ENCODE results near the gene HOXC5. TPM values are rescaled to one million over a fixed set of nuclear protein-coding genes. Genes with fewer than 3 reads are reported as not detected.

Gene HOXC5
- total and polyA plus RNA-seq, 9 donors: 1.8 to 11.0 (median 2.9) TPM

DNA sequence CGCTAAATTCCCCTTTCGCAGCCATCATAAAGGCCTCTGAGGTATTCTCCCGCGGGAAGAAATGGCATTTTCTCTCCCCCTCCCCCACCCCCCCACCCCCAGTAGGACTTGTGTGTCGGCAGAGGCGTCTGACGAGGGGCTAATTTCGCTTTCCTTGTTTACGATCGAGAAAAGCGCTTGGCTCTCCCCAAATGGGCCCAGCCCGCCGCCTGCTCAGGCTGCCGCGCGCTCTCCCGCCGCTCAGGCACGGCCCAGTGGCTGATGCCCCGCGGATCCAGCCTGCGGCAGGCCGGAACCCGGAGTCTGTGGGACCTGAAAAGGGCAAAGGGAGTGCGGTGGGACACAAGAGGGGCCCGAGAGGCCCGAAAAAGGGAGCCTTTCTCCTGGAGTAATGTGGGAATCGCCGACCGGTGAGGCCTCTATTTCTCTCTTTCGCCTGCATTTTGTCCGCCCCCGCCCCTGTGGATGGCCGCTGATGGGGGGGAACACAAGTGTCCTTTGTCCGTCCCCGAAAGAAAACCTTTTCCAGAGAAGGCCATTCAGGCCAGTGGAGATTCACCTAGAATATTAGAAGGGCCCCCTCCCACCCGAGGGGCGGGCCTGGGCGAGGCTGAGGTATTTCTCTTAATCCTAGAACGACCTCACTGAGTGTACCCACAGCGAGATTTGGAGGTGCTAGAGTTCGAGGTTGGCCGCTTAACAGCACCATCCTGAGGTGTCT lies 13.6 kb upstream of the HOXC5 start:
- H3K36me3 ChIP-seq: no peaks in the 10 kb centered on the region
- peak overlapping the region; percentile 95 to 100 for H3K27ac ChIP-seq
- DNase-seq: peak in 4 of 5 donors; percentile 59 to 71 (median 68)
- no peaks in the 10 kb centered on the region for H3K9me3 ChIP-seq
- intact Hi-C loops (cut with DNase I): no loop called here
- peaks cover 5% of the 10 kb centered on the region for H3K4me1 ChIP-seq (ENCODE audit: insufficient read depth)
- H3K4me3 ChIP-seq: peak overlapping the region; percentile 56
- no peak for TF ChIP-seq POLR2A (IDR thresholded peaks at IDR 0.05)
- TF ChIP-seq, protein P1, sequence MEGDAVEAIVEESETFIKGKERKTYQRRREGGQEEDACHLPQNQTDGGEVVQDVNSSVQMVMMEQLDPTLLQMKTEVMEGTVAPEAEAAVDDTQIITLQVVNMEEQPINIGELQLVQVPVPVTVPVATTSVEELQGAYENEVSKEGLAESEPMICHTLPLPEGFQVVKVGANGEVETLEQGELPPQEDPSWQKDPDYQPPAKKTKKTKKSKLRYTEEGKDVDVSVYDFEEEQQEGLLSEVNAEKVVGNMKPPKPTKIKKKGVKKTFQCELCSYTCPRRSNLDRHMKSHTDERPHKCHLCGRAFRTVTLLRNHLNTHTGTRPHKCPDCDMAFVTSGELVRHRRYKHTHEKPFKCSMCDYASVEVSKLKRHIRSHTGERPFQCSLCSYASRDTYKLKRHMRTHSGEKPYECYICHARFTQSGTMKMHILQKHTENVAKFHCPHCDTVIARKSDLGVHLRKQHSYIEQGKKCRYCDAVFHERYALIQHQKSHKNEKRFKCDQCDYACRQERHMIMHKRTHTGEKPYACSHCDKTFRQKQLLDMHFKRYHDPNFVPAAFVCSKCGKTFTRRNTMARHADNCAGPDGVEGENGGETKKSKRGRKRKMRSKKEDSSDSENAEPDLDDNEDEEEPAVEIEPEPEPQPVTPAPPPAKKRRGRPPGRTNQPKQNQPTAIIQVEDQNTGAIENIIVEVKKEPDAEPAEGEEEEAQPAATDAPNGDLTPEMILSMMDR (IDR thresholded peaks at IDR 0.05): no peak
- no peak for TF ChIP-seq EP300 (IDR thresholded peaks at IDR 0.05)
- WGBS, 3 donors: 6 to 14% (median 6%) methylated on average over 43 of the region's 43 CpGs
- no peaks in the 10 kb centered on the region for H3K27me3 ChIP-seq

DNA sequence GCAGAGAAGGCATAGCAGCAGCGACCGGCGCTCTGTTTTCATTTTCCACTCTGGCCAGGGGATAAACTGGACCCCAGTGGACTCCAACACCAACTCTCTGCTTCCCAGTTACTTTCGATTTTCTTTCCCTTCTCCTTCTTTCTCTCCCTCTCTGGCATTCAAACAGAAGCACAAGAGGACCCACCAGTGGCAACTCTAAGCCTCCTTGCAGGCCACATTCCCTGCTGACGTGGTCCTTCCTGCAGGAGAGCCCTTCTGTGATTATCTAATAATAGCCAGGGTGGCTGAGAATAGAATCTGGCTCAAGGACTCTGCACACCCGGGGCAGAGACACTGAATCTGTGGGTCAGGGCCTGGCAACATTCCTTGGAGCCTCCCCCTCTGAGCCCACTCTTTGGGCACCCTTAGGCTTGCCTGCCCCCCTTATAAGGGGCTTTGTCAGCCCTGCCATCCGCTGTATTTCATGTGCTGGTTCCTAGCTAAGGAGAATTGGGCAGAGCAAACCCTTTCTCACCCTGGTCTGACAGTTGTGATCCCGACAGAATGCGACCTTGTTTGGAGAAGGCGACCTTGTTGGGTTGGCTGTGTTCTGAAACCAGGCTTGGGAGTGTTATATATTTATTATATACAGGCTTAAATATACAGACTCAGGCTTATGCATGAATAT lies 12.8 kb upstream of the HOXC5 start:
- no peaks in the 10 kb centered on the region for H3K27me3 ChIP-seq
- TF ChIP-seq EP300 (IDR thresholded peaks at IDR 0.05) (no peak), POLR2A (IDR thresholded peaks at IDR 0.05) (no peak)
- TF ChIP-seq, protein P1 (IDR thresholded peaks at IDR 0.05): no peak
- H3K9me3 ChIP-seq: no peaks in the 10 kb centered on the region
- H3K36me3 ChIP-seq: no peaks in the 10 kb centered on the region
- peak overlapping the region; percentile 56 for H3K4me3 ChIP-seq
- DNase-seq: peak; percentile 55 to 61 (median 59)
- intact Hi-C loops (cut with DNase I): no loop called here
- H3K27ac ChIP-seq: peak overlapping the region; percentile 95 to 100
- 8 to 14% (median 14%) methylated on average over 10 of the region's 10 CpGs for WGBS, 3 donors
- peaks cover 9% of the 10 kb centered on the region for H3K4me1 ChIP-seq (ENCODE audit: insufficient read depth)

DNA sequence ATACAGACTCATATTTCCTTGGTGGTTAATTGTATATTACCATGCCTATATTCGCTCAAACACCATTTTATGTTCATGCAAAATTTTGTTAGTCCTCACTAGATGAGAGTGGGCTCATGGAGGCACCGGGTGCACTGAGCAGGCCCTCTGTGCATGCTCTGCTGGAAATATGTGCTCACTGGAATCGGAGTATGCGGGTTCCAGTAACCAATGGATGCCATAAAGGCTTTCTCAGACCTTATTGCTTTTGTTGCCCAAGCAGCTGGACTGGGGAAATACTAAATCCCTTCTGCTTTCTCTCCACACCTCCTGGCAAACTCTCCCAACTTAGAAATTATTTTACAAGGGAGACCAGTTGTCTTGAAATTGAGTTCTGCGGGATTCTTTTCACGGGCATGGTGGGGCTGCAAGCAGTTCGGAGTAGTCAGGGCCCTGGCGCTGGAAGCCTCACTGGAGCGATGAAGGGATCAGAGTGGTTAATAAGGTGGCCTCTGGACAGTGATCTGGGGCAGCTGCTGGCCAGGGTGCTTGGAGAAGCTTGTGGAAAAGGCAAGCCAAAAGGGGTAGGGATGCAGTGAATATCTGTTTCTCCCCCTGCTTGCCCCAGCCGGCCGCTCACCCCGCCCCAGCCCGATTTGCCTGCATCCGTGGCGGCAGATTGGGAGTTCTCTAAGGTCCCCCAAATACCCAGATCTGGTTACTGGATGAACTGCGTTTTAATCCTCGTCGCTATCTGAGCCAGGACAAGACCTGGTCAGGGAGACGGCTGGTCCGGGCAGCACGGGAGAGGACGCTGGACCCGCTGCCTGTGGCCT lies 12.1 kb upstream of the HOXC5 start:
- H3K9me3 ChIP-seq: no peaks in the 10 kb centered on the region
- TF ChIP-seq EP300 (IDR thresholded peaks at IDR 0.05) (no peak), POLR2A (IDR thresholded peaks at IDR 0.05) (no peak)
- TF ChIP-seq, protein P1 (IDR thresholded peaks at IDR 0.05): no peak
- peak in 3 of 5 donors; percentile 34 to 60 (median 59) for DNase-seq
- H3K36me3 ChIP-seq: no peaks in the 10 kb centered on the region
- 16 to 39% (median 21%) methylated on average over 23 of the region's 23 CpGs for WGBS, 3 donors
- peak overlapping the region; percentile 95 to 100 for H3K27ac ChIP-seq
- H3K4me3 ChIP-seq: peak overlapping the region; percentile 56
- intact Hi-C loops (cut with DNase I): no loop called here
- no peaks in the 10 kb centered on the region for H3K27me3 ChIP-seq
- peaks cover 9% of the 10 kb centered on the region for H3K4me1 ChIP-seq (ENCODE audit: insufficient read depth)

DNA sequence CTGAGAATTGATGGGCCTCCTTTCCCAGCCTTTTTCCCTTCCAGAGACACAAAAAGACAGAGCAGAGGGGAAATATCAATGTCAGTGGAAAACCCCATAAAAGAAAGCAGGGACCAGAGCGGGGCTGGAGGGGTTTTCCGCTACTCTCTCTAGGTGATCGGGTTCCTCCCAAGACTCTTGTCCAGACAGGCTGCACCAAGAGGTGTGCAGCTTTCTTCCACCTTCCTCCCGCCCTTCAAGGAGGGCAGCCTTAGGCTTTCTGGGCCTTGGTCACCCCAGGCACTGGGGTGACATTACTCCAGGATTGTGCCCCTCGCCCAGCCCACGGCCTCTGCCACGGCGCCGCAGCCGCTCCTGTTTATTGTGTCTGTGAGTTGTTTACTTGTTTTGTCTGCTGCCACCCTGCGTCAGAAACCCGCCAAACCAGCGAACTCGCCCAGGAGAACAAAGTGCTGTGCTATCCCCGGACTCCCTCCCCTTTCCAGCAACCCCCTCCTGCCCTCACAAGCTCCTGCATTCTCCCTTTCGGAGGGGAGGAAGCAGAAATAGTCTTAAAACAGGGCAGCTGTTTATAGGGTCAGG lies 11.3 kb upstream of the HOXC5 start:
- Histone ChIP-seq H3K27me3 (no peaks in the 10 kb centered on the region), H3K36me3 (no peaks in the 10 kb centered on the region), H3K27ac (peak overlapping the region; percentile 71 to 95), H3K4me3 (peak overlapping the region; percentile 17), H3K9me3 (no peaks in the 10 kb centered on the region), H3K4me1 (ENCODE audit: insufficient read depth) (peaks cover 9% of the 10 kb centered on the region)
- WGBS, 3 donors: 11 to 44% (median 22%) methylated on average over 16 of the region's 16 CpGs
- TF ChIP-seq, protein P1 (IDR thresholded peaks at IDR 0.05): no peak
- TF ChIP-seq EP300 (IDR thresholded peaks at IDR 0.05) (no peak), POLR2A (IDR thresholded peaks at IDR 0.05) (no peak)
- DNase-seq: peak; percentile 43 to 76 (median 64)
- intact Hi-C loops (cut with DNase I): no loop called here
